HG02763 (cell line): ENCODE results near the gene ELOVL7.
"Not testable (repeated sequence)": the region's sequence is repeated elsewhere in the genome, so short reads cannot be mapped to it uniquely, and the experiment has no call there.

Experiments used
- ATAC-seq: cut with Tn5 transposase; IDR thresholded peaks from one replicate; pipeline ENCODE4 v1.9.1; 2021; ENCODE audit warnings: mild to moderate bottlenecking, moderate library complexity; ENCODE audit not compliant: unreplicated experiment

Gene ELOVL7

GRCh38 chr5:60843936-60844905 lies at the start of gene ELOVL7:
TSS of gene ELOVL7 (minus strand) at chr5:60844269. CDS start at chr5:60787397, 56,872 bp downstream.
- ATAC-seq = peak; percentile 95

- no peak for ATAC-seq
Measured at GRCh38 chr5:60893521-60893920, 49.5 kb upstream of the ELOVL7 start.

- ATAC-seq = no peak
Measured at GRCh38 chr5:60891667-60892066, 47.6 kb upstream of the ELOVL7 start.

- ATAC-seq = no peak
Measured at GRCh38 chr5:60888359-60889061, 44.4 kb upstream of the ELOVL7 start.

GRCh38 chr5:60887746-60888145 lies 43.7 kb upstream of the ELOVL7 start:
- ATAC-seq = no peak

- ATAC-seq = no peak
Measured at GRCh38 chr5:60887096-60887495, 43.0 kb upstream of the ELOVL7 start.

GRCh38 chr5:60886158-60886557 lies 42.1 kb upstream of the ELOVL7 start:
- ATAC-seq = no peak

GRCh38 chr5:60883229-60883628 lies 39.2 kb upstream of the ELOVL7 start:
- no peak for ATAC-seq

GRCh38 chr5:60872892-60873291 lies 28.8 kb upstream of the ELOVL7 start:
- ATAC-seq = no peak

GRCh38 chr5:60870857-60871256 lies 26.8 kb upstream of the ELOVL7 start:
- no peak for ATAC-seq

- ATAC-seq = not testable (repeated sequence)
Measured at GRCh38 chr5:60860572-60860971, 16.5 kb upstream of the ELOVL7 start.

- no peak for ATAC-seq
Measured at GRCh38 chr5:60856066-60856465, 12.0 kb upstream of the ELOVL7 start.

GRCh38 chr5:60852940-60853339 lies 8.9 kb upstream of the ELOVL7 start:
- ATAC-seq = no peak

- ATAC-seq = no peak
Measured at GRCh38 chr5:60852317-60852716, 8.2 kb upstream of the ELOVL7 start.

GRCh38 chr5:60851626-60852025 lies 7.6 kb upstream of the ELOVL7 start:
- ATAC-seq = no peak

GRCh38 chr5:60846298-60846697 lies 2.2 kb upstream of the ELOVL7 start:
- no peak for ATAC-seq

- peak; percentile 15 for ATAC-seq
Measured at GRCh38 chr5:60843386-60843935, 608 bp downstream of the ELOVL7 start.

- ATAC-seq = no peak
Measured at GRCh38 chr5:60842871-60843385, 1.1 kb downstream of the ELOVL7 start.

GRCh38 chr5:60841361-60841760 lies 2.7 kb downstream of the ELOVL7 start:
- ATAC-seq = no peak

GRCh38 chr5:60836131-60836530 lies 7.9 kb downstream of the ELOVL7 start:
- ATAC-seq = no peak

- no peak for ATAC-seq
Measured at GRCh38 chr5:60835554-60835953, 8.5 kb downstream of the ELOVL7 start.
